ENCODE results near the gene GOLGA6L2. TPM values are rescaled to one million over a fixed set of nuclear protein-coding genes. Genes with fewer than 3 reads are reported as not detected.
"Not testable (repeated sequence)": the region's sequence is repeated elsewhere in the genome, so short reads cannot be mapped to it uniquely, and the experiment has no call there.

The GOLGA6L2 gene
- total and polyA plus RNA-seq, 2 of the 13 experiments (the other 11 are each of a cell fraction or from before 2014, with no cell fraction given) = not detected

- FAIRE-seq (peak; percentile 50), DNase-seq (ENCODE audit: low spot score) (no peak), ATAC-seq (peak; percentile 85)
- Histone ChIP-seq H3K4me2 (ENCODE audit: low read depth, low read length) (no peak overlapping the region), H3K4me1 (ENCODE audit: insufficient read depth, low read length) (no peaks in the 10 kb centered on the region), H2AFZ (ENCODE audit: low read length) (no peak overlapping the region), H3K27ac (ENCODE audit: extremely low read length, insufficient read depth, low read length) (no peak overlapping the region), H3K27me3 (ENCODE audit: control insufficient read depth in 1 of 2, insufficient read depth in 2 of 2, low read length in 2 of 2) (no peaks in the 10 kb centered on the region; a peak in 1 of 5 replicates), H3K36me3 (replicated peaks in 1 of 2; ENCODE audit: control insufficient read depth in 1 of 2, insufficient read depth in 2 of 2, low read length in 2 of 2) (no peaks in the 10 kb centered on the region), H3K4me3 (replicated peaks in 1 of 3; ENCODE audit: insufficient read depth in 1 of 3, low read depth in 2 of 3, low read length in 3 of 3) (no peak overlapping the region), H4K20me1 (ENCODE audit: insufficient read depth, low read length) (no peaks in the 10 kb centered on the region), H3K9me3 (ENCODE audit: low read length) (no peaks in the 10 kb centered on the region), H3K9ac (ENCODE audit: insufficient read depth, low read depth, low read length) (no peak overlapping the region), H3K79me2 (ENCODE audit: insufficient read depth, low read length) (no peaks in the 10 kb centered on the region)
- TF ChIP-seq NR2C2 (CRISPR knock-in tag; IDR thresholded peaks at IDR 0.05; ENCODE audit: borderline replicate concordance) (0 out of 2 replicates have a peak, but pooled peaks have one; percentile 23), RCOR2 (CRISPR knock-in tag; IDR thresholded peaks at IDR 0.05) (no peak), IRF2 (CRISPR knock-in tag; IDR thresholded peaks at IDR 0.05) (no peak)
- TF ChIP-seq, protein P1, sequence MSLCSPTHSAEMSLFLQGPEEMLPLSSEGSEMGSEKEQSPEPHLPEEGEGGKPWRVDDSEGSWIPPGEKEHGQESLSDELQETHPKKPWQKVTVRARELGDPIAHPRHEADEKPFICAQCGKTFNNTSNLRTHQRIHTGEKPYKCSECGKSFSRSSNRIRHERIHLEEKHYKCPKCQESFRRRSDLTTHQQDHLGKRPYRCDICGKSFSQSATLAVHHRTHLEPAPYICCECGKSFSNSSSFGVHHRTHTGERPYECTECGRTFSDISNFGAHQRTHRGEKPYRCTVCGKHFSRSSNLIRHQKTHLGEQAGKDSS (CRISPR knock-in tag; IDR thresholded peaks at IDR 0.05; ENCODE audit: borderline replicate concordance, low read depth) = no peak
- BruUV-seq (replicated peaks) = no TSS peak
- 3% methylated on average over 5 of the region's 8 CpGs for WGBS (ENCODE audit: low lambda C conversion rate)
- intact Hi-C loops (cut with micrococcal nuclease; ENCODE audit: unreplicated experiment) (no loop called here), in situ Hi-C loops (cut with HindIII; ENCODE audit: extremely low pct_ligation_motif_present, low pct_unique_long_range_greater_than_20kb) (no loop called here)
- CTCF ChIA-PET (ENCODE audit: low intra/inter-chr PET ratio, low total read pairs) = no interaction called here
- POLR2A ChIA-PET = no interaction called here
Measured at GRCh38 chr15:23401627-23402026, 45.4 kb downstream of the GOLGA6L2 start.

GRCh38 chr15:23399207-23399606 lies 47.8 kb downstream of the GOLGA6L2 start:
- H3K79me2 ChIP-seq (ENCODE audit: insufficient read depth, low read length); intact Hi-C loops (cut with micrococcal nuclease; ENCODE audit: unreplicated experiment); ATAC-seq; H3K4me3 ChIP-seq (replicated peaks in 1 of 3; ENCODE audit: insufficient read depth in 1 of 3, low read depth in 2 of 3, low read length in 3 of 3); FAIRE-seq; POLR2A ChIA-PET; H3K4me2 ChIP-seq (ENCODE audit: low read depth, low read length); CTCF ChIA-PET (ENCODE audit: low intra/inter-chr PET ratio, low total read pairs); H3K27ac ChIP-seq (ENCODE audit: extremely low read length, insufficient read depth, low read length); H3K4me1 ChIP-seq (ENCODE audit: insufficient read depth, low read length); DNase-seq (ENCODE audit: low spot score); in situ Hi-C loops (cut with HindIII; ENCODE audit: extremely low pct_ligation_motif_present, low pct_unique_long_range_greater_than_20kb); H3K36me3 ChIP-seq (replicated peaks in 1 of 2; ENCODE audit: control insufficient read depth in 1 of 2, insufficient read depth in 2 of 2, low read length in 2 of 2); H3K27me3 ChIP-seq (ENCODE audit: control insufficient read depth in 1 of 2, insufficient read depth in 2 of 2, low read length in 2 of 2); H3K9me3 ChIP-seq (ENCODE audit: low read length); H4K20me1 ChIP-seq (ENCODE audit: insufficient read depth, low read length); BruUV-seq (replicated peaks); H2AFZ ChIP-seq (ENCODE audit: low read length); H3K9ac ChIP-seq (ENCODE audit: insufficient read depth, low read depth, low read length): not testable (repeated sequence)
- WGBS (ENCODE audit: low lambda C conversion rate) = 14% methylated on average over 5 of the region's 5 CpGs

- in situ Hi-C loops (cut with HindIII; ENCODE audit: extremely low pct_ligation_motif_present, low pct_unique_long_range_greater_than_20kb); DNase-seq (ENCODE audit: low spot score); BruUV-seq (replicated peaks); H3K27me3 ChIP-seq (ENCODE audit: control insufficient read depth in 1 of 2, insufficient read depth in 2 of 2, low read length in 2 of 2); H3K4me1 ChIP-seq (ENCODE audit: insufficient read depth, low read length); H3K4me2 ChIP-seq (ENCODE audit: low read depth, low read length); H2AFZ ChIP-seq (ENCODE audit: low read length); ATAC-seq; H3K9ac ChIP-seq (ENCODE audit: insufficient read depth, low read depth, low read length); H3K9me3 ChIP-seq (ENCODE audit: low read length); CTCF ChIA-PET (ENCODE audit: low intra/inter-chr PET ratio, low total read pairs); H3K79me2 ChIP-seq (ENCODE audit: insufficient read depth, low read length); H3K27ac ChIP-seq (ENCODE audit: extremely low read length, insufficient read depth, low read length); H3K4me3 ChIP-seq (replicated peaks in 1 of 3; ENCODE audit: insufficient read depth in 1 of 3, low read depth in 2 of 3, low read length in 3 of 3); H3K36me3 ChIP-seq (replicated peaks in 1 of 2; ENCODE audit: control insufficient read depth in 1 of 2, insufficient read depth in 2 of 2, low read length in 2 of 2); intact Hi-C loops (cut with micrococcal nuclease; ENCODE audit: unreplicated experiment); H4K20me1 ChIP-seq (ENCODE audit: insufficient read depth, low read length); FAIRE-seq; POLR2A ChIA-PET: not testable (repeated sequence)
- WGBS (ENCODE audit: low lambda C conversion rate) = 43% methylated on average over 4 of the region's 4 CpGs
Measured at GRCh38 chr15:23398357-23398756, 48.7 kb downstream of the GOLGA6L2 start.

Data from HepG2 (cell line).